Hematopoietic multipotent progenitor cell (in vitro differentiated cells): ENCODE results near the gene ZNF580. TPM values are rescaled to one million over a fixed set of nuclear protein-coding genes. Genes with fewer than 3 reads are reported as not detected.

Source experiments
- DNase-seq, 3 donors: peaks; one replicate each; pipeline ENCODE4 v3.0.0-alpha.2; 2011 to 2015; ENCODE audit warnings: low read depth in 2 of 3, low spot score in 2 of 3
- total RNA-seq: library from RNA; depleted of rRNA; stranded (reverse); fragments of >200 nt; gene quantifications from one replicate; pipeline ENCODE4 v1.2.3, GENCODE V29; 2012

Gene ZNF580
- total RNA-seq, 1 donor = 13.7 TPM

- peak; percentile 94 to 98 (median 97) for DNase-seq
These were observed 34.2 kb downstream of the ZNF580 start, which contains the start of gene EPN1 for GRCh38 chr19:55674841-55675660. TSS of gene EPN1 (plus strand) at chr19:55675226. CDS start at chr19:55678628, 3,402 bp downstream.

- DNase-seq = no peak
These were observed 35.0 kb downstream of the ZNF580 start for GRCh38 chr19:55675661-55676354.

- no peak for DNase-seq
These were observed 35.6 kb downstream of the ZNF580 start for GRCh38 chr19:55676383-55676782.

GRCh38 chr19:55676889-55677505 is 36.2 kb downstream of the ZNF580 start:
- DNase-seq = no peak

GRCh38 chr19:55677572-55678028 is 36.8 kb downstream of the ZNF580 start:
- no peak for DNase-seq

- peak in 2 of 3 donors; percentile 14 to 16 for DNase-seq
These were observed 37.4 kb downstream of the ZNF580 start for GRCh38 chr19:55678121-55678671.

DNA sequence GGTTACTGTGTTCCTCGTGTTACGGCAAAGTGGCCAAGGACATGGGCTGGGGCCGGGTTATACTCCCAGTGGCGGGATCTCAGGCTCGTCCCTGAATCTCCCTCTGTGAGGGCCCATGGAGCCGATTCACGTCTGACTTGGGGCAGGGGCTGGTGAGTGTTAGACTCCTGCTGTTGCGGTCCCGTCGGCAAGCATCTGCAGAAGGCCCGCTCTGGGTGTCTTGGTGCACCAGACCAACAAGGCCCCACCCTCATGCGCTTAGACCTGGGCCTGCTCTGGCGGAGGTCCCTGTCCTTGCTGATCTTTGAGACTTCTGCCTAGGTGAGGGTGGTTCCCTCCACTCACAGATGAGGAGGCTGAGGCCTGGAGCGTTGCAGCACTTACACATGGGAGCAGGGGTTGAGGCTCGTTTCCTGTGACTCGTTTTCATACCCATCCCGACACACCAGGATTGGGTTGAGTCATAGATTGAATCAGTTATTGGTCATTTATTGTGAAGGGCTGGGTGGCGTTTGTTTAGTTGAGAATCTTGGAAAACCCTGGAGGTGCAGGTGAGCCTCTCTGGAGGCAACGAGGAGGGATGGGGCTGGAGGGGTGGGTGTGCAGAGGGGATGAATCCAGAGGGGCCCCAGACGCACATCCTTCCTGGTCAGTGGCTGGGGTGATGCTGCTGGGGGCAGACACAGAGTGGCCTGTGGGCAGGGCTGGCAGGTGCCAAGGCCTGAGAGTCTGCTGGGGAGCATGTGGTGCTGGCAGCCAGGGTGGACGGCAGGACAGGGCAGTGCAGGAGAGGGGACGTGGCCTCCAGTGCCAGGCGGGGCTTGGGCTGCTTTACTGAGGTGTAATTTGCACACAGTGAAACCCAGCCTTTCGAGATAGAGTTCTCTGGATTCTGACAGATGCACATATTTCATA is 38.8 kb downstream of the ZNF580 start:
- DNase-seq = no peak

DNA sequence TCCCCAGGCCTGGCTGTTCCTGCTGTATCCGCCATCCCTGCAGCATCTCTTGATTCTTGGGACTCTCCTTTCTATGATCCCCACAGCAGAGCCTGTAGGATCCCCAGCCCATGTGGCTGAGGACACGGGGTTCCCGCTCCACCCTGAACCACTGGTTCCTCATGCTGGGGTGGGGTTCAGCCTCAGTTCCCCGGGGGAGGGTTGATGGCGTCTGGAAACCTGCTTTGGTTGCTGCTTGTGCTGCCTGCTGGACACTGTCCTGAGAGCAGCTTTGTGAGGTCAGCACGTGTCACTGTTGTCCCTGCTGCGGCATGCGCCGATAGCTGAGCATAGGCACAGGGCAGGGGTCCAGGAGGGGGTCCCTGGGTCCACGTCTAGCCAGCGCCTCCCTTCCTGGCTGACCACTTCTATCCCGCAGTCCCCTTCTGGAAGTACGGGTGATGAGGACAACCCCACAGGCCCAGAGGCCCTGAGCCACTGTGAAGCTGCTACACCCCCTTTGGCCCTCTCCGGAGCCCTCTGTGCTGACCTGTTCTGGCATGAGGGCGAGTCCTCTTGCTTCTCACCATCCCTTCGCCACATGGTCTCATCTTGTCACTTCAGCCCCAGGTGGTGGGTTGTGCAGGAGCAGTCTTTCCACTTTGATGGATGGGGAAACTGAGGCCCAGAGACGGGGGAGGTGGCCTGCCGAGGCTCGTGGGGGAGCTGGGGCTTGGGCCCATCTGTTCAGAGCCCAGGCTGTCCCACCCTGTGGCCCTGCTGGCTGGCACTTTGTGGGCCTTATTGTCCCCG is 39.7 kb downstream of the ZNF580 start:
- DNase-seq = no peak

- DNase-seq = no peak
These were observed 40.6 kb downstream of the ZNF580 start for GRCh38 chr19:55681131-55682092.

GRCh38 chr19:55683449-55684261 is 42.9 kb downstream of the ZNF580 start:
- no peak for DNase-seq

- no peak for DNase-seq
These were observed 44.3 kb downstream of the ZNF580 start for GRCh38 chr19:55684946-55685681.

GRCh38 chr19:55685776-55686175 is 45.0 kb downstream of the ZNF580 start:
- DNase-seq = no peak

- no peak for DNase-seq
These were observed 45.7 kb downstream of the ZNF580 start for GRCh38 chr19:55686311-55687050.

GRCh38 chr19:55687281-55688201 is 46.7 kb downstream of the ZNF580 start:
- no peak for DNase-seq
